Activated CD8-positive, alpha-beta memory T cell treated with anti-CD3 and anti-CD28 coated beads, Interleukin-2, amount 50 U/mL, for 24 hours (primary cell): Measurements from ENCODE around the gene PPP1R1A.

ENCODE experiments used
- DNase-seq: peaks from one replicate; pipeline ENCODE4 v3.0.0-alpha.2; 2020; ENCODE audit errors: extremely low read depth

The PPP1R1A gene

GRCh38 chr12:54603872-54604271 lies 15.4 kb upstream of the PPP1R1A start:
- DNase-seq: no peak

- peak; percentile 28 for DNase-seq
These were observed 14.8 kb upstream of the PPP1R1A start for GRCh38 chr12:54603173-54603814.

- DNase-seq: no peak
These were observed 14.2 kb upstream of the PPP1R1A start for GRCh38 chr12:54602661-54603060.

- no peak for DNase-seq
These were observed 13.4 kb upstream of the PPP1R1A start for GRCh38 chr12:54601841-54602240.

GRCh38 chr12:54598970-54599369 lies 10.5 kb upstream of the PPP1R1A start:
- no peak for DNase-seq

- DNase-seq: peak; percentile 18
These were observed 8.1 kb upstream of the PPP1R1A start for GRCh38 chr12:54596526-54596946.

GRCh38 chr12:54595471-54595870 lies 7.0 kb upstream of the PPP1R1A start:
- no peak for DNase-seq

- DNase-seq: no peak
These were observed 5.3 kb upstream of the PPP1R1A start for GRCh38 chr12:54593725-54594124.

GRCh38 chr12:54593135-54593534 lies 4.7 kb upstream of the PPP1R1A start:
- no peak for DNase-seq

GRCh38 chr12:54592316-54592715 lies 3.9 kb upstream of the PPP1R1A start:
- no peak for DNase-seq

GRCh38 chr12:54590978-54591591 lies 2.6 kb upstream of the PPP1R1A start:
- DNase-seq: no peak

GRCh38 chr12:54589964-54590363 lies 1.5 kb upstream of the PPP1R1A start:
- no peak for DNase-seq

- DNase-seq: no peak
These were observed 420 bp upstream of the PPP1R1A start for GRCh38 chr12:54588890-54589267.

GRCh38 chr12:54587315-54587873 lies 1.1 kb downstream of the PPP1R1A start:
- no peak for DNase-seq

GRCh38 chr12:54586620-54587019 lies 1.8 kb downstream of the PPP1R1A start:
- DNase-seq: no peak

GRCh38 chr12:54585243-54585642 lies 3.2 kb downstream of the PPP1R1A start:
- no peak for DNase-seq

GRCh38 chr12:54584128-54584527 lies 4.3 kb downstream of the PPP1R1A start:
- no peak for DNase-seq

- DNase-seq: no peak
These were observed 4.7 kb downstream of the PPP1R1A start for GRCh38 chr12:54583726-54584125.

- no peak for DNase-seq
These were observed 7.0 kb downstream of the PPP1R1A start for GRCh38 chr12:54581412-54581811.

GRCh38 chr12:54579696-54580333 lies 8.6 kb downstream of the PPP1R1A start:
- peak; percentile 69 for DNase-seq

GRCh38 chr12:54579258-54579657 lies 9.2 kb downstream of the PPP1R1A start:
- no peak for DNase-seq

- no peak for DNase-seq
These were observed 9.7 kb downstream of the PPP1R1A start for GRCh38 chr12:54578778-54579177.

GRCh38 chr12:54572881-54573280 lies 15.6 kb downstream of the PPP1R1A start:
- no peak for DNase-seq
